ENCODE results near the gene DLGAP4.
A peak's percentile ranks its signal among the peaks of the same experiment; 100 is the strongest.
"Not testable (repeated sequence)": the region's sequence is repeated elsewhere in the genome, so short reads cannot be mapped to it uniquely, and the experiment has no call there.

The DLGAP4 gene

DNA sequence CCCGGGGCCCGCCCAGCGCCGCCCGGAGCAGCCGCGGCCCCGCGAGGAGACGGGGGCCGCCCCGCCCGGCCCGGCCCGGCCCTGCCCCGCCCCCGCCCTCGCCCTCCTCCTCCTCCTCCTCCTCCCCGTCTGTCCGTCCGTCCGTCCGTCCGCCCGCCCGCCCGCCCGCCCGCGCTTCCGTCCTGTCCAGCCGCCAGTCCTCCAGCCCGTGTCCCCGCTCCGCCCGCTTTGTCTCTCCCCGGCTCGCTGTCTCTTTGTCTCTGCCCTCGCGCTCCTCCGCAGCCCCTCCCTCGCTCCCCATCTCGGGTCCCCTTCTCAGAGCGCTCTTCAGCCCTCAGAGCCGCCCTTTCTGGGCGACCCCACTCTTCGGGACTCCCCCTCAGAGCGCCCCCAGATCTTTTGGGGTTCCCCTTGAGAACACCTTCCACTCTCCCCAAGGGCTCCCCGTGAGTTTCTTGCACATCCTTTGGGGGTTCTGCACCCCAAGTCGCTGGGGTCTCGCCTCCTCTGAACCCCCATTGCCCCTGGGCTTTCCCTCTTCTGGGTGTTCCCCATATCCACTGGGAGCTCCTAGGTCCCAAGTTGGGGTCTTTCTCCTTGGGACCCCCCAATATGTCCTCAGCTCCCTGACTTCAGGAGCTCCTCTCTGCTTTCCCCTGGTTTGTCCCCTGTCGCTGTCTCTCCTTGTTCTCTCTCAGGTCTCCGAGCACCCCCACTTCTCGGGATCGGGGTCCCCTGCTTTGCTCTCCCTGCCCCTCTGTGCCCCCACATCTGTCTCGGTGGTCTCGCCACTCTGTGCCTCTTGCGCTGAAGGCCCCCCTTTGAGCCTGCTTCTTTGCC, 155.7 kb downstream of the DLGAP4 start:
- peak; percentile 31 for DNase-seq

- DNase-seq, result no peak
These were observed 156.5 kb downstream of the DLGAP4 start for GRCh38 chr20:36462440-36463211.

DNA sequence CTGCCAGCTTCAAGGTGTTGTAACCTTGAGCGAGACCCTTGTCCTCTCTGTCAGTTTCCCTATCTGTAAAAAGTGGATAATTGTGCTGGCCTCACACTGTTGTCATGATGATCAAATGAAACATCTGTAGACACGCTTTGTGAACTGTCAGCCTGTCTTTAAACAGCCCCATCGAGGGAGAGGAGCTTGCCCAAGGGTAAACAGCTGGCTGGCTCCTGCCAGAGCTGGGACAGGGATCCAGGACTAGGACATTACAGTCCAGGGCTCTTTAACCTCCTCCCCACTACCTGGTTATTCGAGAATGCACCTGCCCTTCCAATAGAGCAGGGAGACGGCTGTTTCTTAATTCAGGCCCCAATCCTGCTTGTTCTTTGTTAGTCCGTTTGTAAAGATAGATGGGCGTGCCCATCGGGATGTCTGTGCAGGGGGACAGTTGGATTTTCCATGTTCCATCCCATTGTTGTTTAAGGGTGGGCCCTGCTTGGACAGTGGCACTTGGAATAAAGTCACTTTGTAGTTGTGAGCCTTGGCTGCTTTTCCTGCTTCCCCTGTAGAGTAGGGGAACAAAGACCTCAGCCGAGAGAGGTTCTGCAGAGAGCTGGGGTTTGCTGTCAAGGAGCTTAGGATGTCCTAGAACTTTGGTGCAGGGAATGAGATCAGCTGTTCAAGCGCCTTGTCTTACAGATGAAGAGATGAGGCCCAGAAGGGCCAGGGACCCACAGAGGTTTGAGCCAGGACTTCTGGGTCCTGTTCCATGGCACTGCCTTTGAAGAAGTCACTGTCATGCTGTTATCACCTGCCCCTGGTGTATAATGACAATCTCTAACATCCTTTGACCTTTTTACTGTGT, 157.3 kb downstream of the DLGAP4 start:
- DNase-seq, result no peak

DNA sequence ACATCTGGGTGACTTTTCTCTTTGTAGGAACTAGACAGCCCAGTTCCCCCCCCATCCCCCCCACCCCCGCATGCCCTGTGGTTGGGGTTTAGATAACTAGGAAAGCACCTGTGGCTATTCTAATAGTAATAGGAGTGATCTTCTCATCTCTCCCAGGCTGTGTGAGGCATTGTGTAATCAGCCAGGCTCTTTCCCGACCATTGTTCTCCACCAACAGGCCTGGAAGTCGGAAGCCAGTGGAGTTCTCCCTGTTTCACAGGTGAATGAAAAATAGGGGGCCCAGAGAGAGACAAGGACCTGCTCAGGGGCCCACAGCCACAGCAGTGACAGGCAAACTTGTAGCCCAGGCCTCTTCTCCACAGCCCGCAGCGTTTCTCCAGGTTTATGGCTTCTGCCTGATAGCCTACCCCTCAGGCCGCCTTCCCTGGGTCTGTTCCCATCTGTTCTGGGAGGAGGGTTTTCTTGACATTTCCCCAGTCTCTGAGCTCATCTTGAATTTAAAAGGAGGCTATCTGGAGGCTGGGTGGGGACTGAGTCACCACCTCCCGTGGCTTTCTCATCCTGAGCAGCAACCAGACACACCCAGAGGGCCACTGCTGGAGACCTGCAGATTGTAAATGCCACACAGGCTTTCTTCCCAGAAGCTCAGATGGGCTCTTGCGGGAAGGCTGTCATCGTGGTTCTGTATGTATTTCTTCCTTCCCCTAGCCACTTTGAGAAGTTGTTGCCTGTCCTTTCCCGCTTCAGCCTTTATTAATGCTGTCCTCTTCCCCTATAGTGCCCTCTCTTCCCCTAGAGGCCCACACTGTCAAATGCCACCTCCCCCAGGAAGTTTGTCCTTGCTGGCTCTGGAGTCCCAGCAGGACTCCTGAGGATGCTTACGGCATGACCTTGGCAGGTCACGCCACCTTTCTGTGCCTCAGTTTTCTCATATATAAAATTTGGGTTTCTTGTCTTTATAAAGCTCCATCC, 159.3 kb downstream of the DLGAP4 start:
- DNase-seq, result no peak

- DNase-seq, result no peak
These were observed 159.9 kb downstream of the DLGAP4 start for GRCh38 chr20:36466089-36466488.

DNA sequence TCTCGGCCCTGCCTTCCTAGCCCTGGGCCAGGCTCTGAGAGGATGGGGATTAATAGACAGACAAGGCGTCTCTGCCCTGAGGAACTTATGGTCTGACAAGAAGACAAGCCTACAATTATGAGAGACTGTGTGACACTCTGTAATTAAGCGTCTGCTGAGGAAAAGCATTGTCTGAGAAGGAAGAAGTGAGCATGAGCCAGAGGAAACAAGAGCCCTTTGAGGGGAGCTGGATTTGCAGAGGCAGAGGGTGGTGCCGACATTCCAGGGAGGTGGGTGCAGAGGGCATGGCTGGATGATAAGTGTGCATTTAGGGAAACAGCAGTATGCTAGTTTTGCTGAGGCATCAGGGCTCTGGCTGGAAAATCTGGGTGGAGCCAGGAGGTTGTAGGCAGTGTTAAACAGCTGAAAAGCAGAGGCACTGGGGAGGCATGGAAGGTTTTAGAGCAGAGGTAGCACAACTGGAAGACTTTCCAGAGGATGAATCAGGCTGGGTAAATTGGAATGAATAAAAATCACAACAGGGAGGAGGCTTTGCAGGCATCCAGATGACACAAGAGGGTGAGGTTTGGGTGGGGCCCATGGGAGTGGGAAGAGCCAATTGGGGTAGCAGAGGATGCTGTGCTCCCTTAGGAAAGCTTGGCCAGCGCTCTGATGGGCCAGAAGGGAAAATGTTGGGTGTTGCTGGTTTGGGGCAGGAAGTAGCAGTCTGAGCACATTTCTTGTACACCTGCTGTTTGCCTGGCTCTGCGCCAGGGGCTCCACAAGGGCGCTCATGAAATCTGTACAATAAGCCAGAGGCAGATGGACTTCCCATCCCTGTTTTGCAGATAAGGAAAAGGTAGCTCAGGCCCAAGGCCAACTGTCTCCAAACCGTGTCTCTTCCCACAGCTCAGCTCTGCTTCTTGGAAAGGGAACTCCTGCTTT, 161.2 kb downstream of the DLGAP4 start:
- peak; percentile 59 for DNase-seq

GRCh38 chr20:36468149-36469000, 162.2 kb downstream of the DLGAP4 start:
- no peak for DNase-seq

DNA sequence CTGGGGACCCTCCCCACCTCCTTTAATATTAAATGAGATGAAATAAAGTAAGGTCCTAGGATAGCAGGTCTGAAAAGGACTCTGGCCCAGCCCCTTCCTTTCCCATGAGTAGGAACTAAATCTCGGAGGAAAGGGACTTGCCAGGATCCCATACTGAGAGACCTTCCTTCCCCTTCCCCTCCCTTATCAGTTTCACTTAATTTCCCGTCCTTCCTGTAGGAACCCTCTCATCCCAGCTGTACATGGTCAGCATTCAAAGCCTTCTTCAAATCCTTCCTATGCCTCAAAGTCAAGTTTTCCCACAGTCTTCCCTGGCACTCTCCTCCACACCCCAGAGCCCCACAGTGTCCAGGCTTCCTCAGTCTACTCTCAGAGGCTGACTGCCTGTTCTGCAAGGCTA, 163.8 kb downstream of the DLGAP4 start:
- no peak for DNase-seq

DNA sequence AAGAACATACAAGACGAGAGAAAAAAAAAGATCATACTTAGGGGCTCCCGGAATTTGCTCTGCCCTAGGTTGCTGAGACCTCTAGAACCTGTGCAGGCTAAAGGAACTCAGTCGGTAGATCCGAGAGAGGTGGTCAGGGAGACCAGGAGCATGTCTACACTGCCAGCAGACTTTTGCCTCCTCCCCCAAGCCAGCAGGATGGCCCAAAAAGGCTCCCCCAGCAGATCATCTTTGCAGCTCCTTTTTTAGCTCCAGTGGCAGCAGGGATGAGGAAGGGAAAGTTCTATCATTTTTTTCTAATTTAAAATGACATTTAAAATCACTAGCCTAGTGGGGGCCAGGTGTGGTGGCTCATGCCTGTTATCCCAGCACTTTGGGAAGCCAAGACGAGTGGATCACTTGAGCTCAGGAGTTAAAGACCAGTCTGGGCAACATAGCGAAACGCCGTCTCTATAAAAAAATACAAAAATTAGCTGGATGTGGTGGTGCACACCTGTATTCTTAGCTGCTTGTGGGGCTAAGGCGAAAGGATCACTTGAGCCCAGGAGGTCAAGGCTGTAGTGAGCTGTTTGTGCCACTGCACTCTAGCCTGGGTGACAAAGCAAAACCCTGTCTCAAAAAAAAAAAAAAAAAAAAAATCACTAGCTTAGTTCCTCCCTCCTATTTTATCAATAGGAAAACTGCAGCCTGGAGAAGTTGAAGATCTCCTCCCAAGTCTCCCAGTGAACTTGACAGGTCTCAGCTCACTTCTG, 165.9 kb downstream of the DLGAP4 start:
- DNase-seq, result no peak

DNA sequence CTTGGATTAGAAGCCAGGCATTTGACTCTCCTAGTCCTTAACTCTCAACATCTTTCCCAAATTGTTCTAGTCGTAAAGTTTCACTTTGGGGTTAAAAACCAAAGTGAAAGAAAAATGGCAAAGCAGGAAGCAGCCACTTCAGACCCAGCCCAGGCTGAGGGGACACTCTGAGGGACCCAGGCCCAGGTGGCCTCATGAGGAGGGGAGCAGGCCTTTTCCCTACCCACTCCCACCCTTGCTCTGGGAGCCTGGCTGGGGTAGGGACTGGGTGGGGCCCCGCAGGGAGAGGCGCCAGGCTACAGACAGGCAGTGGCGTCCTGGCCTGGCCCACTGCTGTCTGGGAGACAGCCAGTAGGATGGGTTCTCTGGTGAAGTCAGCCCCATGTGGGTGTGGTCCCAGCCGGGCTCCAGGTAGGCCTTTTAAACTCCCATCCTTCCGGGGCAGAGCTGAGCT, 166.5 kb downstream of the DLGAP4 start:
- peak; percentile 37 for DNase-seq

DNA sequence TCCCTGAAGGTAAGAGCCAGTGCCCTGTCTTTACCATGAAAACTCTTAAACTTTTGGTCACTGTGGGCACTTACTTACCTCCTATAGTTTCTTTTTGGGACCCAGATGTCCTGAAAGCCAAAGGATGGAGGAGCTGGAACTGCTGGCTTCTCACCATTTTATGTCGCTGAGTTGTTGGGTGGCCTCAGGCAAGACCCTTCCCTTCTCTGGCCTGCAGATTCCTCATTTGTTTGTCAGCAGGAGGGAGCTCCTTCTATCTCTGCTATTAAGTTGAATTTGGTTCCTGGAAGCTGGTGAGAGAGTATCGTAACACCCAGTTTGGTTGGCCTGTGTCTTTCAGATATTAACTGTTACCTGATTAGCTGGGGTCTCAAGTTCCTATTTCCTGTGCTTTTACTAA, 167.0 kb downstream of the DLGAP4 start:
- no peak for DNase-seq

GRCh38 chr20:36474563-36474962, 168.4 kb downstream of the DLGAP4 start:
- no peak for DNase-seq

GRCh38 chr20:36475054-36475453, 168.9 kb downstream of the DLGAP4 start:
- not testable (repeated sequence) for DNase-seq

- DNase-seq, result no peak
These were observed 171.3 kb downstream of the DLGAP4 start for GRCh38 chr20:36477475-36477874.

- DNase-seq, result no peak
These were observed 172.2 kb downstream of the DLGAP4 start for GRCh38 chr20:36478137-36478905.

- no peak for DNase-seq
These were observed 173.8 kb downstream of the DLGAP4 start for GRCh38 chr20:36479938-36480337.

- DNase-seq, result no peak
These were observed 174.4 kb downstream of the DLGAP4 start for GRCh38 chr20:36480456-36481048.
